GM13977 (cell line): ENCODE results near the gene OR5V1.
"Not testable (repeated sequence)": the region's sequence is repeated elsewhere in the genome, so short reads cannot be mapped to it uniquely, and the experiment has no call there.

ENCODE experiments used
- DNase-seq: peaks from one replicate; pipeline ENCODE4 v3.0.0; 2012; ENCODE audit warnings: low spot score
- CTCF ChIP-seq: IDR thresholded peaks from 2 replicates; pipeline ENCODE4 v1.5.1; 2012; ENCODE audit warnings: mild to moderate bottlenecking, control low read depth; ENCODE audit not compliant: insufficient read depth; ENCODE audit errors: extremely low read depth, missing control alignments
- in situ Hi-C: fragments of 300-500 bp; cut with MboI; formaldehyde crosslinking; loops from one replicate; pipeline ENCODE4 v1.12.0; 2022; ENCODE audit warnings: low sequenced_read_pairs, low pct_unique_long_range_greater_than_20kb, mixed read lengths, inconsistent platforms; ENCODE audit not compliant: unreplicated experiment

OR5V1 gene

DNA sequence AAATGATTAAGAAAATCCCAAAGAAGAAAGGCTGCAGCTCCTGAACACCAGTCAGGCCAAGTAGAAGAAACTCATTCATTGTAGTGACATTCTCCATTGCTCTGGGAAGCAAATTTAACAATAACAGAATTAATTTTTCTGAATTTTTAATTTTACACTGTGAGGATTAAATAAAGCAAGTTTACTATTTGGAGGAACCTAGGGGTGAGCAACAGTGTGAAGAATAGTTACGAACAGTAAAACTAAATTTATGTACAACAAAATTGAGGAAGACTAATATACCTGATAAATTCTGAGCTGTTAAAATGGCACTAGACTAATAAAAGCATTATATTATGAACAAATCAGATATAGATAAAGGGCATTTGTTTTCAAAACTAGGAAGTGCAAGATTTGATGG, 6.5 kb upstream of the OR5V1 start, which contains the start of gene OR12D3:
TSS of gene OR12D3 (minus strand) at position 101 of the 400 bp plus-strand sequence. CDS start at position 97, 4 bp downstream.
- in situ Hi-C loops: no loop called here
- TF ChIP-seq CTCF: no peak
- no peak for DNase-seq

- no peak for DNase-seq
- in situ Hi-C loops: no loop called here
- no peak for TF ChIP-seq CTCF
These were observed 13.1 kb downstream of the OR5V1 start for GRCh38 chr6:29355603-29356002.

DNA sequence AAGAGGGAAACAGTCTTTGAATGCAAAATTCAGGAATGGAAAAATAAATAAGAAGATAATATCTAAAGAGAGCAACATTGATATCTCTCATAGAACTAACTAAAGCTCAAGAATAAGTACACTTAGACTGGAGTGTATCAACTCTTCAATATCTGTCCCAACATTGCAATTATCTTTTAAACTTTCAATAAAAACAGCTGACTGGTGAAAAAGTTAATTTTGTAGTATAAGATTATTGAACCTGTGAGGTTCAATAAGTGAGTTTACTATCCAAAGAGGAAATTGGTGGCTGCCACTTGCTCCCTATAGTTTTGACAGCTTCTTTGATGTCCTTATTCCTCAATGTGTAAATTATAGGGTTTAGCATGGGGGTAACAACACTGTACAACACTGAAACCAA, 13.7 kb downstream of the OR5V1 start:
- no peak for DNase-seq
- TF ChIP-seq CTCF: no peak
- in situ Hi-C loops: no loop called here

- DNase-seq, in situ Hi-C loops: not testable (repeated sequence)
These were observed 19.3 kb downstream of the OR5V1 start for GRCh38 chr6:29349348-29349747.

DNA sequence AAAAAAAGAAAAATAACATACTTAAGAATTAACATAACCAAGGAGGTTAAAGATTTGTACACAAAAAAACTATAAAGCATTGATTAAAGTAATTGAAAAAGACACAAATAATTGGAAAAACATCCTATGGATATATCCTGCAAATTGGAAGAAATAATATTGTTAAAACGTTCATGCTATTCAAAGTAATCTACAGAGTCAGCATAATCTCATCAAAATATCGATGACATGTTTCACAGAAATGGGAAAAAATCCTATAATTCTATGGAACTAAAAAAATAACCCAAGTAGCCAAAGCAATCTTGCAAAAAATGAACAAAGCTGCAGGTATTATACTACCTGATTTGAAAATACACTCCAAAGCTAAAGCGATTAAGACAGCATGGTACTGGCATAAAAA, 23.3 kb downstream of the OR5V1 start:
- in situ Hi-C loops: no loop called here
- no peak for TF ChIP-seq CTCF
- no peak for DNase-seq

DNA sequence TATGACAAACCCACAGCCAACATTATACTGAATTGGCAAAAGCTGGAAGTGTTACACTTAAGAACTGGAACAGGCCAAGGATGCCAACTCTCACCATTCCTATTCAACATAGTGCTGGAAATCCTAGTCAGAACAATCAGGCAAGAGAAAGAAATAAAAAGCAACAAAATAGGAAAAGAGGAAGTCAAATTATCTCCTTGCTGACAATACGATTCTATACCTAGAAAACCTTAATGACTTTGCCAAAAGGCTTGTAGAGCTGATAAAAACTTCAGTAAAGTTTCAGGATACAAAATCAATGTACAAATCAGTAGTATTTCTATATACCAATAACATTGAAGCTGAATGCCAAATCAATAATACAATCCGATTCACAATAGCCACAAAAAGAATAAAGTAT, 32.4 kb downstream of the OR5V1 start:
- in situ Hi-C loops: no loop called here
- TF ChIP-seq CTCF: no peak
- DNase-seq: no peak

DNA sequence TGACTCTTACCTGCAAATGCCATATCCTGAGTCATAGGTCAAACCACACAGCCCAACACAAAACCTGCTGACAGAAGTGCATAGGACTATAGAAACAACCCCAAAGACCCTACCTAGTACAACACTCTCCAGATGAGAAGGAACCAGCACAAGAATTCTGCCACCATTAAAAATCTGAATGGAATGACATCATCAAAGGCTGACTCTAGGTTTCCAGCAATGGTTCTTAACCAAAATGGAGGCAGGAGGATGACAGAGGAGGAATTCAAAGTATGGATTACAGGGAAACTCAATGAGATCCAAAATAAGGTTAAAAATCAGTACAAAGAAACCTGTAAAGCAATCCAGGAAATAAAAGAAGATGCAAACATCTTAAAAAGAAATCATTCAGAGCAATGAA, 36.0 kb downstream of the OR5V1 start:
- in situ Hi-C loops: no loop called here
- no peak for DNase-seq
- no peak for TF ChIP-seq CTCF
